ENCODE results near the gene LRIG1. TPM values are rescaled to one million over a fixed set of nuclear protein-coding genes. Genes with fewer than 3 reads are reported as not detected.

LRIG1 gene
- total and polyA plus RNA-seq, 2 of the 8 experiments (the other 6 are each of a cell fraction or from before 2014, with no cell fraction given) = 78.1 to 88.7 TPM

- ChIA-PET CTCF (ENCODE audit: partially characterized antibody) (interaction anchor here (1.3 to 4.3 kb wide), 4 partner anchors 9 to 434 kb away, joined by 3 to 24 read pairs (median 4); no protein-coding TSS in a partner anchor), POLR2A (ENCODE audit: partially characterized antibody) (interaction anchor here (1.8 kb wide), 1 partner anchor 13 kb away, joined by 4 read pairs; no protein-coding TSS in a partner anchor)
- peaks cover 5 to 18% of the 10 kb centered on the region in 2 experiments for H4K20me1 ChIP-seq (replicated peaks in 1 of 2; ENCODE audit: control insufficient read depth in 1 of 2, insufficient read depth in 2 of 2, low read length in 2 of 2)
- no peak overlapping the region for H3K4me2 ChIP-seq (ENCODE audit: insufficient read depth in 1 of 2, low read depth in 2 of 2, low read length in 2 of 2)
- no peak overlapping the region for H4K5ac ChIP-seq (ENCODE audit: insufficient read length, low read depth, low read length)
- H2BK20ac ChIP-seq (ENCODE audit: low read length) = no peak overlapping the region
- DNase-seq (ENCODE audit: low read depth in 1 of 2, low spot score in 2 of 2) = no peak
- H3K4me3 ChIP-seq (ENCODE audit: extremely low read depth in 1 of 4, insufficient read depth in 2 of 4, low read depth in 3 of 4, low read length in 4 of 4) = no peak overlapping the region
- H2BK15ac ChIP-seq (ENCODE audit: low read length) = no peak overlapping the region
- H2BK12ac ChIP-seq (ENCODE audit: low read depth, low read length) = no peak overlapping the region
- no peaks in the 10 kb centered on the region for H3K27me3 ChIP-seq (replicated peaks in 1 of 4; ENCODE audit: control insufficient read depth in 3 of 4, extremely low read depth in 1 of 4, insufficient read depth in 3 of 4, low read length in 3 of 4)
- H3K14ac ChIP-seq (ENCODE audit: insufficient read length) = no peak overlapping the region
- no peaks in the 10 kb centered on the region; a peak in 1 of 4 replicates for H3K9me3 ChIP-seq (ENCODE audit: insufficient read depth in 2 of 2, low read depth in 1 of 2, low read length in 1 of 2)
- H3K23me2 ChIP-seq (ENCODE audit: low read depth, low read length) = no peaks in the 10 kb centered on the region
- no peak overlapping the region for H3K9ac ChIP-seq (replicated peaks in 1 of 4; ENCODE audit: extremely low read depth in 1 of 4, low read depth in 3 of 4, low read length in 3 of 4)
- H3K4ac ChIP-seq (replicated peaks; ENCODE audit: insufficient read length, low read depth, low read length) = no peak overlapping the region
- H3K79me2 ChIP-seq (ENCODE audit: control insufficient read depth in 1 of 2, insufficient read depth in 2 of 2, low read length in 2 of 2) = no peaks in the 10 kb centered on the region
- no peak overlapping the region for H2AK5ac ChIP-seq (ENCODE audit: low read depth, low read length)
- no peak for FAIRE-seq
- no peaks in the 10 kb centered on the region for H3K79me1 ChIP-seq (ENCODE audit: low read depth, low read length)
- no peak overlapping the region for H2BK120ac ChIP-seq (replicated peaks; ENCODE audit: low read depth, low read length)
- H4K91ac ChIP-seq (replicated peaks; ENCODE audit: insufficient read length, low read length) = no peak overlapping the region
- no peak overlapping the region for H2BK5ac ChIP-seq (ENCODE audit: low read depth, low read length)
- no peaks in the 10 kb centered on the region for H3K4me1 ChIP-seq (replicated peaks in 1 of 4; ENCODE audit: control insufficient read depth in 3 of 4, insufficient read depth in 4 of 4, low read length in 3 of 4)
- H3K56ac ChIP-seq (replicated peaks; ENCODE audit: insufficient read length, low read depth, low read length) = no peak overlapping the region
- no peak overlapping the region for H2AFZ ChIP-seq (ENCODE audit: low read length)
- H3K23ac ChIP-seq (ENCODE audit: insufficient read length) = no peak overlapping the region
- 86% methylated on average over 7 of the region's 7 CpGs; no CpG with 5 or more reads in 1 of the 2 experiments for WGBS, 2 experiments (ENCODE audit: extremely low coverage in 1 of 2, insufficient coverage in 1 of 2, insufficient read length in 1 of 2, insufficient replicate concordance in 2 of 2, low coverage in 1 of 2, low lambda C conversion rate in 2 of 2, missing lambda C conversion rate in 1 of 2)
- H3K36me3 ChIP-seq (ENCODE audit: control insufficient read depth in 2 of 4, insufficient read depth in 4 of 4, low read length in 3 of 4) = peaks cover 62 to 97% (median 85%) of the 10 kb centered on the region in 4 experiments
- H3K18ac ChIP-seq (ENCODE audit: extremely low read depth, low read length) = no peak overlapping the region
- H3K27ac ChIP-seq (ENCODE audit: low read depth, low read length) = no peak overlapping the region
- H4K8ac ChIP-seq (ENCODE audit: extremely low read depth, insufficient read depth, low read length) = no peak overlapping the region
- TF ChIP-seq KDM5A (IDR thresholded peaks at IDR 0.05; ENCODE audit: low read length) (no peak), EZH2 (IDR thresholded peaks at IDR 0.05; ENCODE audit: low read depth, low read length, severe bottlenecking) (no peak)
Observed at GRCh38 chr3:66381626-66382025, 119.2 kb downstream of the LRIG1 start.
